DND-41 (cell line): ENCODE data around the gene BUD13.

ENCODE experiments used
- ATAC-seq: fragments of 200-7000 bp; cut with Tn5 transposase; 3 replicates; pipeline ENCODE4 v1.9.1; 2021; ENCODE audit warnings: low read depth; ENCODE audit not compliant: insufficient read depth
- DNase-seq: peaks from one replicate; pipeline ENCODE4 v3.0.0-alpha.2; 2020
- H2AFZ ChIP-seq: 2 replicates; pipeline ENCODE4 v1.6.0; 2012; ENCODE audit warnings: low read depth, low read length
- H3K27ac ChIP-seq: 2 replicates; pipeline ENCODE4 v1.5.1; 2012; ENCODE audit warnings: low read length, inconsistent platforms
- H3K27me3 ChIP-seq: fragments of 200-600 bp; sonication (generic); 2 replicates; pipeline ENCODE4 v1.6.0; 2012; ENCODE audit warnings: low read length, mild to moderate bottlenecking, inconsistent platforms; ENCODE audit not compliant: insufficient read depth, poor library complexity
- H3K36me3 ChIP-seq: 2 replicates; pipeline ENCODE4 v1.5.1; 2012; ENCODE audit warnings: low read length, inconsistent platforms; ENCODE audit not compliant: insufficient read depth
- H3K4me1 ChIP-seq: 2 replicates; pipeline ENCODE4 v1.5.1; 2012; ENCODE audit warnings: mild to moderate bottlenecking, low read length; ENCODE audit not compliant: insufficient read depth
- H3K4me2 ChIP-seq: 2 replicates; pipeline ENCODE4 v1.6.0; 2012; ENCODE audit warnings: mild to moderate bottlenecking, moderate library complexity, low read length, inconsistent platforms; ENCODE audit not compliant: insufficient read depth
- H3K4me3 ChIP-seq, 2 experiments: fragments of 200-600 bp in 1 of 2; shearing (Covaris generic) in 1 of 2; 2 replicates each; pipeline ENCODE4 v1.5.1; 2012 to 2016; ENCODE audit warnings: inconsistent platforms in 2 of 2, low read length in 2 of 2, mild to moderate bottlenecking in 2 of 2, low read depth in 1 of 2, moderate library complexity in 1 of 2
- H3K79me2 ChIP-seq: 2 replicates; pipeline ENCODE4 v1.6.0; 2012; ENCODE audit warnings: low read length, inconsistent platforms; ENCODE audit not compliant: insufficient read depth
- H3K9ac ChIP-seq: 2 replicates; pipeline ENCODE4 v1.6.0; 2012; ENCODE audit warnings: low read depth, mild to moderate bottlenecking, inconsistent platforms, low read length, moderate library complexity
- H3K9me3 ChIP-seq: 2 replicates; pipeline ENCODE4 v1.5.1; 2012; ENCODE audit warnings: low read length, moderate library complexity, mild to moderate bottlenecking, inconsistent platforms; ENCODE audit not compliant: insufficient read depth, severe bottlenecking
- H4K20me1 ChIP-seq: 2 replicates; pipeline ENCODE4 v1.6.0; 2012; ENCODE audit warnings: low read length; ENCODE audit not compliant: insufficient read depth
- EZH2 ChIP-seq: IDR thresholded peaks from 3 replicates; pipeline ENCODE4 v1.6.1; 2012; ENCODE audit warnings: borderline replicate concordance, low read depth, mild to moderate bottlenecking, moderate library complexity, low read length, inconsistent platforms; ENCODE audit not compliant: severe bottlenecking
- TF ChIP-seq, protein P1 (sequence below): IDR thresholded peaks from 2 replicates; pipeline ENCODE4 v1.5.1; 2012; ENCODE audit warnings: borderline replicate concordance, low read length, moderate library complexity, mild to moderate bottlenecking; ENCODE audit not compliant: poor library complexity, severe bottlenecking; ENCODE audit errors: extremely low read depth

BUD13 gene

DNA sequence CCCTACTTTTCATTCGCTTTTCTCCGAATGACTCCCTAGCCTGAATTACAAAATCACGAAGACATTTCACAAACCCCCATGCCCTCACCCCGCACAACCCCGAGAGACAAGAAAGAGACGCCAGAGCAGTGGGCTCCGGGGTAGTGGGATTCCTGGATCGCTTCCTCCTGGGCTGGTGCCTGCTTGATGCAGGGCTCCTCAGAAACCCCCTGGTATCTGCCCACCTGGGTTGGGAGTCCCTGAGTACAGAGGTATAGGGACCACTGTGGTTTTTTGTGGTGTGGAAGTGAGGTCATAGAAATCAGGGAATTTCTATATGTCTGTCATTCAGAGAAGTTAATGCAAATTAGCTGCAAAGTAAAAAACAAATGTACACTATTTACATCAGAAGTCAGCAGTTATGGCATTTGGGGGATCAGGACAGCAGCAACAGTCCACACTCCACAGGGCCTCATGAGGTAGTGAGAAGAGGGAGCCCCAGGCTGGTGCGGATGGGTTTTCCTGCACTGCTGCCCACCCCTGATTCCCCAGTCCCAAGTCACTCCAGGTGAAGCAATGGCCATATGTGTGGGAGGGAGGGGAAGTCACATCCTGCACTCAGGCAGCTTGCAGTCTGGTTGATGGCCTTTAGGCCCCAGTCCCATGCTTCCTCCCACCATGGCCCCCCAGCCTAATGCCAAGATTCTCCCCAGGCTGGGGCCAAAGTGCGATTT lies 39.6 kb downstream of the BUD13 start:
- H3K36me3 ChIP-seq: no peaks in the 10 kb centered on the region
- peak; percentile 30; the same call in 1 of the 3 replicates for ATAC-seq
- no peak overlapping the region for H3K4me2 ChIP-seq
- no peaks in the 10 kb centered on the region for H3K4me1 ChIP-seq
- DNase-seq: no peak
- H3K27ac ChIP-seq: no peak overlapping the region
- H2AFZ ChIP-seq: no peak overlapping the region
- H3K9me3 ChIP-seq: no peaks in the 10 kb centered on the region
- H3K9ac ChIP-seq: no peak overlapping the region
- H4K20me1 ChIP-seq: no peaks in the 10 kb centered on the region
- H3K4me3 ChIP-seq: no peak overlapping the region
- no peaks in the 10 kb centered on the region for H3K79me2 ChIP-seq
- H3K27me3 ChIP-seq: peaks cover 2% of the 10 kb centered on the region
- TF ChIP-seq, protein P1, sequence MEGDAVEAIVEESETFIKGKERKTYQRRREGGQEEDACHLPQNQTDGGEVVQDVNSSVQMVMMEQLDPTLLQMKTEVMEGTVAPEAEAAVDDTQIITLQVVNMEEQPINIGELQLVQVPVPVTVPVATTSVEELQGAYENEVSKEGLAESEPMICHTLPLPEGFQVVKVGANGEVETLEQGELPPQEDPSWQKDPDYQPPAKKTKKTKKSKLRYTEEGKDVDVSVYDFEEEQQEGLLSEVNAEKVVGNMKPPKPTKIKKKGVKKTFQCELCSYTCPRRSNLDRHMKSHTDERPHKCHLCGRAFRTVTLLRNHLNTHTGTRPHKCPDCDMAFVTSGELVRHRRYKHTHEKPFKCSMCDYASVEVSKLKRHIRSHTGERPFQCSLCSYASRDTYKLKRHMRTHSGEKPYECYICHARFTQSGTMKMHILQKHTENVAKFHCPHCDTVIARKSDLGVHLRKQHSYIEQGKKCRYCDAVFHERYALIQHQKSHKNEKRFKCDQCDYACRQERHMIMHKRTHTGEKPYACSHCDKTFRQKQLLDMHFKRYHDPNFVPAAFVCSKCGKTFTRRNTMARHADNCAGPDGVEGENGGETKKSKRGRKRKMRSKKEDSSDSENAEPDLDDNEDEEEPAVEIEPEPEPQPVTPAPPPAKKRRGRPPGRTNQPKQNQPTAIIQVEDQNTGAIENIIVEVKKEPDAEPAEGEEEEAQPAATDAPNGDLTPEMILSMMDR: no peak
- no peak for TF ChIP-seq EZH2

DNA sequence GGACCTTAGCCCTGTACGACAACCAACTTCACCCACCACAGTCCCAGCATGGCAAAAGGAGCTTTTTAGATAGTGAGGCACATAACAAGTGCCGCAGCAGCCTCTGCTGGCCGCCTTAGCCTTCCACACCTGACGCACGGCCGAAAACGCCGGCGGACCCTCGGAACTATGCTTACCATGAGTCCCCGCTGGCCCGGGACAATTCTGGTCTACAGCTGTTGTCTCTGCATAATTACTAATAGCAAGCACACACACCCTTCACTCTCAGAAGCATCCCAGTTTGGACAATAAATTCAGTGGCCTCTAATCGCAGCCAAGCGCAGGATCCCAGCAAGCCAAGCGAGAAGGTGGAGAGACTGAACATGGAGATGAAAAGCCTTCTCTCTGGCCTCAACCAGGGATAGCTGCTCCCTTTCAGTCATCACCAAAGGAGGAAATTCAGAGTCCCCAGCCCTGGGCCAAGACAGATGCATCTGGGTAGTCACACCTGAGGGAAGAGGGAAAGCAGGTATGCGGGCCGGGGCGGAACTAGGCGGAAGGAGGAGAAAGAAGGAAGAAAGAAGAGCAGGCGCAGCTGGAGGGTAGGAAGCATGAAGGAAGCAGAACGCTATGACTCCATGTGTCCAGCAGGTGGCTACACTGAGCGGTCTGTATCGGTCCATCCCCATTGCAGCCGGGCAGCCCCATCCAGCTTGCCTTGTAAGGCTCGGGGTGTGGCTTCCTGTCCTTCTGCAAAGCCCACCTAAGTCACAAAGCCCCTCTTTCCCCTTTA lies 40.3 kb downstream of the BUD13 start:
- no peaks in the 10 kb centered on the region for H3K4me1 ChIP-seq
- H3K9ac ChIP-seq: no peak overlapping the region
- no peaks in the 10 kb centered on the region for H3K36me3 ChIP-seq
- H3K4me3 ChIP-seq: no peak overlapping the region
- peak; percentile 68 for DNase-seq
- H3K9me3 ChIP-seq: no peaks in the 10 kb centered on the region
- no peaks in the 10 kb centered on the region for H3K79me2 ChIP-seq
- no peak overlapping the region for H3K4me2 ChIP-seq
- no peaks in the 10 kb centered on the region for H4K20me1 ChIP-seq
- no peak overlapping the region for H3K27ac ChIP-seq
- H3K27me3 ChIP-seq: peaks cover 9% of the 10 kb centered on the region
- no peak overlapping the region for H2AFZ ChIP-seq
- peak; percentile 95 for ATAC-seq
- TF ChIP-seq, protein P1: peak; percentile 87
- no peak for TF ChIP-seq EZH2

DNA sequence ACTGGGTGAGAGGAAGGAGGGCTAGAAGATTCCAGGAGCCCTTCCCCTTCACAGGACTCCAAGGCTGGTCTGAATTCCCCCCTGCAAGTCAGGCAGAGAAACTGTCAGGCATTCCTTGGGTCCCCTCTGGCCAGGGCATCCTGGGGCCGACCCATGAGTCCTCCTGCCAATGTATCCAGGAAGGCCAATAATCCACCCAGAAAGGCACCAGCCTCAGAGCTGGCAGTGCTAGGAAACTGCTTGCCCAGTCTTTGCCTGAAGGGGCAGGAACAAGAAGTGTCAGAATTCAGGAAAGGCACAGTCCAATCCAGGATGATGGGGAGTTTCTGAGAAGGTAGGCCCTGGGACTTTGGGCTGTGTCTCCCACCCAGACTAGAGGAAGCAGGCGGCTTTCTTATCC lies 41.0 kb downstream of the BUD13 start:
- Histone ChIP-seq H3K4me1 (no peaks in the 10 kb centered on the region), H3K4me3 (no peak overlapping the region), H3K4me2 (no peak overlapping the region), H3K27ac (no peak overlapping the region), H3K79me2 (no peaks in the 10 kb centered on the region), H4K20me1 (no peaks in the 10 kb centered on the region), H2AFZ (no peak overlapping the region), H3K9me3 (no peaks in the 10 kb centered on the region), H3K36me3 (no peaks in the 10 kb centered on the region), H3K27me3 (peaks cover 12% of the 10 kb centered on the region), H3K9ac (no peak overlapping the region)
- DNase-seq (no peak), ATAC-seq (no peak)
- TF ChIP-seq EZH2: no peak
- TF ChIP-seq, protein P1: no peak
